Pons (tissue), 1 donor: ENCODE results near the gene STPG1.

Source experiments
- DNase-seq: peaks from one replicate; pipeline ENCODE4 v3.0.0-alpha.2; 2016; ENCODE audit warnings: low spot score

STPG1 gene

GRCh38 chr1:24369801-24370200, 43.8 kb downstream of the STPG1 start:
- no peak for DNase-seq

GRCh38 chr1:24369199-24369598, 44.4 kb downstream of the STPG1 start:
- DNase-seq: no peak

DNA sequence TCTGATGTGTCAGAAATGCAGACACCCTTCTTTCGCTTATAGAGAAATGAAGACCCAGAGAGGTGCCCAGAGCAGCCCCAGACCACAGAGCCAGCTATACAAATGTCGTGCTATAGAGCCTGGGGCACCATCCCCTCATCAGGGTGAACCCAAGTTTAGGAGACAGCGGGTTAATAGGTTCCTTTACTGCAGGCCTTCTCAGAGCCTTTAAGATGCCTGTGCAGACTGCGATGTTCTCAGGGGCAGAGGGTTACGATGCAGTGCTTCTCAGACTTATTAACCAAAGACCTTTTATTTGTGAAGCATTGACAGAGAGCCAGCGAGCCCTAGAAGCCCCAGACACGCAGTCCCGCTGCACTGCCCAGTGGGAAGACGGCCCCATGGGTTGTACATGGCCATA, 46.9 kb downstream of the STPG1 start:
- no peak for DNase-seq

GRCh38 chr1:24364975-24365678, 48.5 kb downstream of the STPG1 start:
- DNase-seq: peak; percentile 41

- no peak for DNase-seq
These were observed 49.0 kb downstream of the STPG1 start for GRCh38 chr1:24364605-24364974.

DNA sequence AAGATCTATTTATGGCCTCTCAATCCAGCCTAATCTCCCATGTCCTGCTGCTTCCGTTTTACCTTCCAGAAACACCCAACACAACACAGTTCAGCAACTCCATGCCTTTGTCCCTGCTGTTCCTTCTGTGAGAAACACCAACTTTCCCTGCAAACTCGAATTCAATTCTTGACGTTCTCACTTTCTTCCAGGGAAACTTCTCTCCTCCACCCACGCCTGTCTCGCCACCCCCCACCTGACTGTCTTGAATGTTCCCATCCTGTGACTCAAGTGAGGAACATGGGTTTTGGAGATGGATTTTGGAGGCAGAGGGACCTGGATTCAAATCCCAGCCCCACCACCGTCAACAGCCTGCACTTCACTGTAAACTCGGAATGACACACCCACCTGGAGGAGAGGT, 49.6 kb downstream of the STPG1 start:
- DNase-seq: no peak

GRCh38 chr1:24362982-24363614, 50.5 kb downstream of the STPG1 start:
- peak; percentile 30 for DNase-seq

DNA sequence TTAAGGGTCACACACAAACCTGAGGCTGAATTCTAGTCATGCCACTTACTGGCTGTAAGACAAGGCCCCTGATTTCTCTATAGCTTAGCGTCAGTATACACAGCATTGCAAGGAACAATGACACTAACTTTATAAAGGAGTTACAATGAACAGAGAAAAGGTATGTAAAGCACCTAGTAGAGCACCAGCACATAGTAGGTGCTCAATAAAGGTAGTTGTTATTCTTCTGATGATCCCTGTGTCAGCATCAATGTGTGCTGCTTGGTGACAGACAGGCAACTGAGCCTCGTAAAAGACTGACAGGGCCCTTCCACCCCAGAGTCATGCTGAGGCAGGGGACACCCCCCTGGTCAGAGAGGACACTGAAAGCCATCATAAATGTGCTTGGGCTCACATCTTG, 51.2 kb downstream of the STPG1 start:
- DNase-seq: no peak

GRCh38 chr1:24361811-24362210, 51.8 kb downstream of the STPG1 start:
- no peak for DNase-seq

DNA sequence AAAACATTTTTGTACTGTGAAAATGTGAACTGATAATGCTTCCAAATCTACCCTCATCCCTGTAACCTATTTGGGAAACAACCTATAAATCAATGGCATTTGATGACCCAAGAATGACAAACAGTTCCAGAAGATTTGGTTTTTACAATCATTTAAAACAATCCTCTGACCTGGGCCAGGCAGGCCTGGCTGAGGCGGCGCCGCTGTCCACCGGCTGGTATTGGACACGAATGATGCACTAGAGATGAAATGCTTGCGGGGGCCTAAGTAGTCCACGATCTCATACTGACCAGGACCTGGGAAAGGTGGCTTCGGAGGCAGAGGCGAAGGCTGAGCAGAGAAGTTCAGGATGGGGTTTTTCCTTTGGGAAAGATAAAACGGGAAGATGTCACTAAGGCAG, 52.9 kb downstream of the STPG1 start:
- no peak for DNase-seq

GRCh38 chr1:24357038-24357437, 56.5 kb downstream of the STPG1 start:
- DNase-seq: no peak

DNA sequence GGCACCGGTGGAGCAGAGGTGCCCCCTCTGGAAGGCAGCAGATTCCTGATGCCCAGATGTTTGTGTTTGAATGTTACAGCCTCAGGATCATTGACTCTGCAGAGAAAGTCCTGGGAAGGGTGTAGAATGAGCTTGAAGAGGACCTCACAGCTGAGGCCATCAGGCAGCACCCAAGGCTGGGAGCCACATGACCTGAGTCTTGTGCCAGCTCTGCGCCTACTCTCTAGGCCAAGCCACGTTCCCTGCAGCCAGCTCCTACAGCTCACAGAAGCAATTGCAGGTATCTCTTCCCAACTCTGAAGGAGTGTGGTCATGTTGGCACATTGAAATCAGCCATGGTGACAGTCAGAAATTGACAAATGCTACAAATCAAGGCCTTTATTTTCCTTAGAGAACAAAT, 58.1 kb downstream of the STPG1 start:
- no peak for DNase-seq

- no peak for DNase-seq
These were observed 60.2 kb downstream of the STPG1 start for GRCh38 chr1:24353292-24353891.

- DNase-seq: no peak
These were observed 61.5 kb downstream of the STPG1 start for GRCh38 chr1:24351918-24352627.

- DNase-seq: peak; percentile 24
These were observed 62.3 kb downstream of the STPG1 start for GRCh38 chr1:24351247-24351646.

- DNase-seq: no peak
These were observed 63.7 kb downstream of the STPG1 start for GRCh38 chr1:24349891-24350290.

- no peak for DNase-seq
These were observed 65.4 kb downstream of the STPG1 start for GRCh38 chr1:24348196-24348595.

DNA sequence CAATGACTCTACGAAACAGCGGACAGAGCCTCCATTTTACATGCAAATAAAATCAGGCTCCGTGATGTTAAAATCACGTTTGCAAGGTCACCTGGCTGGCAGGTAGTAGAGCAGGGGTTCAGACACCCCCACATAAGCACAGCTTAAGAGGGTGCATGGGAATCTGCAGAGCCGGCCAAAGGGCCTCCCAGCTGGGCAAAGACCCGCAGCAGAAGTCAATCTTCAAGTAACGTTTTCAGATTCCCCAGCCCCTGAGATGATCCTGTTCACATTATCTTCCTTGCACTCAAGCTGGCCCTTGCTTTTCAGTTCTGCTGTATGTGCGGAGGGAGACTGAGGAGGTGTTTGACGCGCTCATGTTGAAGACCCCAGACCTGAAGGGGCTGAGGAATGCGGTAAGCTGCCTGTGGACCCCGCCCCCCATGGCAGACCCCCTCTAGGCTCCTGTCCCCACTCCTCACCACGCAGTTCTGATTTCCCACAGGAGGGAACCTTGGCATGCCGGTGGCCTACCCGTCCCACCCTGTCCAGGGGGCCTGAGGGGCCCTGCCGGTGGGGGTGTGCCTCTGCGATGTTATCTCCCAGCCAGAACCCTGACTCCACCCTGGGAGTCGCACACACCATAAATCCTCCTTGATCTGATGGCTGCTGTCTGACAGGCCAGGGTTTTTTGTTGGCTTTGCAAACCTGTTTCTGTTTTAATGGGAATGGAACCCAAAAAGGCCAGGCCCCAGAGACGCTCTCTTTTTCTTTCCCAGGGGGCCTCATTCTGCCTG, 66.2 kb downstream of the STPG1 start:
- no peak for DNase-seq

GRCh38 chr1:24345334-24345733, 68.2 kb downstream of the STPG1 start:
- DNase-seq: no peak

DNA sequence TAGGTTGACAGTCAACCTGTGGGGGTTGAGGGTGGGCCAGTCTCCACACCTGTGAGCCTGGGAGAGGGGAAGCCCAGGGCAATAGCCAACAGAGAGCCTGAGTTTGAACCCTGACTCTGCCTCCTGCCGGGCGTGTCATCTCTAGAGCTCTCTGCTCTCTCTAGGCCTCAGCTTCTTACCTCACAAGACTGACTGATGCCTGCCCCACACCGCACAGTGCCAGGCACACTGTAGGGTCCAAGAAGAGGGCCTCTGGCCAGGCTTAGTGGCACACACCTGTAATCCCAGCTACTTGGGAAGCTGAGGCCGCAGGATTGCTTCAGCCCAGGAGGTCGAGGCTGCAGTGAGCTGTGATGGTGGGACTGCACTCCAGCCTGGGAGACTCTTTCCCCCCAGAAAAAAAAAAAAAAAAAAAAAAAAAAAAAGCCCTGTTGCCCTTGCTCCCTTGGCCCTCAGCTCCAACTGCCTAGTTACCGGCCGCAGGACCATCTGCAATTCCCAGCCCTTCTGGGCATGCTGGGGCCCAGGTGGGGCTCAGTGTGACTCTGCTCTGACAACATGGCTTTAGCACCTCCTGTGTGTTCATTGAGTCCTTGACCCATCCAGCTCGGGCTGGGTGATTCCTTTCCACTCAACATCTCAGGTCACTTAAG, 69.4 kb downstream of the STPG1 start:
- DNase-seq: no peak

GRCh38 chr1:24343412-24344089, 70.0 kb downstream of the STPG1 start:
- no peak for DNase-seq
